HCT116 (cell line): ENCODE data around the gene GPA33. TPM values are rescaled to one million over a fixed set of nuclear protein-coding genes. Genes with fewer than 3 reads are reported as not detected.

ENCODE experiments used
- ATAC-seq: fragments of 200-7000 bp; cut with Tn5 transposase; 2 replicates; pipeline ENCODE4 v1.9.1; 2020; ENCODE audit warnings: mild to moderate bottlenecking, moderate library complexity
- BruUV-seq: library from RNA; stranded (reverse); fragments of 400-500 nt; replicated peaks from 2 replicates; lab custom pipeline; 2021; lab: Mats Ljungman, UMichigan
- CTCF ChIA-PET: fragments of 300-600 bp; sonication (Branson Sonifier 250); formaldehyde crosslinking; loops from one replicate; lab custom pipeline; 2021; ENCODE audit warnings: antibody characterized with exemption; lab: Charles Lee
- POLR2A ChIA-PET: fragments of 300-600, 350-600 bp; sonication (Branson Sonifier 250); formaldehyde crosslinking; loops from one replicate; lab custom pipeline; 2021; ENCODE audit warnings: antibody characterized with exemption; lab: Charles Lee
- RAD21 ChIA-PET, 2 experiments: fragments of 300-600 bp; sonication (Branson Sonifier 250); formaldehyde crosslinking; loops; one replicate each; lab custom pipeline; 2023; ENCODE audit warnings: low total read pairs in 2 of 2; ENCODE audit not compliant: uncharacterized antibody in 2 of 2, unreplicated experiment in 2 of 2, low non-redundant PET in 1 of 2; lab: Charles Lee
- DNase-seq: peaks from one replicate; pipeline ENCODE4 v3.0.0-alpha.2; 2010; ENCODE audit warnings: low read depth, low spot score
- H2AFZ ChIP-seq: fragments of 200-600 bp; shearing (Covaris generic), sonication (generic); 2 replicates; pipeline ENCODE4 v1.6.1; 2017; ENCODE audit warnings: low read depth, mixed run types, mixed read lengths, antibody characterized with exemption, low read length; ENCODE audit not compliant: poor library complexity, severe bottlenecking
- H3K27ac ChIP-seq: 2 replicates; pipeline ENCODE4 v1.5.1; 2012; ENCODE audit warnings: low read depth, low read length
- H3K27me3 ChIP-seq: fragments of 200-600 bp; sonication (generic); 2 replicates; pipeline ENCODE4 v1.6.1; 2016; ENCODE audit warnings: mixed run types, low read length, mixed read lengths; ENCODE audit not compliant: insufficient read depth
- H3K36me3 ChIP-seq, 2 experiments: fragments of 200-500 bp in 1 of 2; fragments of 200-600 bp in 1 of 2; sonication (Bioruptor generic) in 1 of 2; sonication (generic) in 1 of 2; 2 replicates each; pipeline versions ENCODE4 v1.5.1 to v1.6.1; 2014 to 2016; ENCODE audit warnings: low read length in 2 of 2, inconsistent platforms in 1 of 2, mixed read lengths in 1 of 2, mixed run types in 1 of 2; ENCODE audit not compliant: insufficient read depth in 2 of 2, control insufficient read depth in 1 of 2
- H3K4me1 ChIP-seq, 2 experiments: fragments of 200-600 bp in 1 of 2; sonication (generic) in 1 of 2; 2 replicates each; pipeline versions ENCODE4 v1.5.1 to v1.6.1; 2012 to 2017; ENCODE audit warnings: low read length in 2 of 2, inconsistent platforms in 1 of 2, mild to moderate bottlenecking in 1 of 2, mixed read lengths in 1 of 2, mixed run types in 1 of 2, moderate library complexity in 1 of 2; ENCODE audit not compliant: insufficient read depth in 2 of 2, control insufficient read depth in 1 of 2
- H3K4me2 ChIP-seq: fragments of 200-600 bp; sonication (generic); 2 replicates; pipeline ENCODE4 v1.6.1; 2017; ENCODE audit warnings: mixed run types, low read length, mixed read lengths
- H3K4me3 ChIP-seq, 2 experiments: fragments of 200-600 bp in 1 of 2; sonication (generic) in 1 of 2; replicated peaks in 1 of 2; 2 replicates each; pipeline ENCODE4 v1.5.1; 2011 to 2016; ENCODE audit warnings: low read length in 2 of 2, control low read depth in 1 of 2, low read depth in 1 of 2, mild to moderate bottlenecking in 1 of 2, mixed read lengths in 1 of 2, mixed run types in 1 of 2
- H3K79me2 ChIP-seq: fragments of 200-600 bp; sonication (generic); 2 replicates; pipeline ENCODE4 v1.6.1; 2017; ENCODE audit warnings: mild to moderate bottlenecking, mixed run types, low read length, moderate library complexity, mixed read lengths; ENCODE audit not compliant: insufficient read depth
- H3K9ac ChIP-seq: fragments of 200-600 bp; sonication (generic); 2 replicates; pipeline ENCODE4 v1.6.1; 2016; ENCODE audit warnings: low read length, mixed read lengths
- H3K9me2 ChIP-seq: fragments of 200-600 bp; sonication (generic), shearing (Covaris generic); 2 replicates; pipeline ENCODE4 v1.6.1; 2017; ENCODE audit warnings: mixed run types, mild to moderate bottlenecking, moderate library complexity; ENCODE audit not compliant: insufficient read depth
- H3K9me3 ChIP-seq, 2 experiments: fragments of 200-500 bp in 1 of 2; fragments of 200-600 bp in 1 of 2; sonication (Bioruptor generic) in 1 of 2; sonication (generic) in 1 of 2; 2 replicates each; pipeline ENCODE4 v1.6.1; 2014 to 2017; ENCODE audit warnings: low read length in 2 of 2, mixed read lengths in 2 of 2, inconsistent platforms in 1 of 2, low read depth in 1 of 2, mild to moderate bottlenecking in 1 of 2, mixed run types in 1 of 2, moderate library complexity in 1 of 2; ENCODE audit not compliant: control insufficient read depth in 1 of 2, insufficient read depth in 1 of 2
- H4K20me1 ChIP-seq: fragments of 200-600 bp; sonication (generic), shearing (Covaris generic); 2 replicates; pipeline ENCODE4 v1.6.1; 2017; ENCODE audit warnings: mixed run types, mild to moderate bottlenecking, moderate library complexity; ENCODE audit not compliant: insufficient read depth
- ELF1 ChIP-seq: IDR thresholded peaks from 2 replicates; pipeline ENCODE4 v1.6.1; 2012; ENCODE audit warnings: low read depth, borderline replicate concordance
- RAD21 ChIP-seq: IDR thresholded peaks from 2 replicates; pipeline ENCODE4 v1.6.1; 2012; ENCODE audit warnings: low read depth, mild to moderate bottlenecking
- TCF7L2 ChIP-seq: IDR thresholded peaks from 2 replicates; pipeline ENCODE4 v1.7.0; 2011; ENCODE audit warnings: borderline replicate concordance, inconsistent platforms; ENCODE audit not compliant: insufficient read depth, insufficient read length; ENCODE audit errors: extremely low read depth
- ZNF274 ChIP-seq: fragments of 200-500 bp; sonication (Bioruptor generic); IDR thresholded peaks from 2 replicates; pipeline ENCODE4 v1.6.1; 2014; ENCODE audit warnings: mild to moderate bottlenecking, low read depth, low read length, inconsistent platforms
- intact Hi-C: fragments of 100-400 bp; cut with micrococcal nuclease; formaldehyde crosslinking; loops from 2 replicates; pipeline ENCODE4 v1.10.0; 2022
- total RNA-seq: library from RNA; stranded (reverse); gene quantifications from one replicate; pipeline ENCODE4 v1.2.1, GENCODE V29; 2021; ENCODE audit not compliant: unreplicated experiment
- TF ChIP-seq, protein P1 (sequence below): IDR thresholded peaks from 2 replicates; pipeline ENCODE4 v1.6.1; 2011; ENCODE audit warnings: mild to moderate bottlenecking, low read length, moderate library complexity; ENCODE audit not compliant: insufficient replicate concordance; ENCODE audit errors: extremely low read depth
- TF ChIP-seq, protein P2 (sequence below): IDR thresholded peaks from 2 replicates; pipeline ENCODE4 v1.6.1; 2012

GPA33 gene
- total RNA-seq, 1 experiment from 2014 or later = 0.22 TPM

DNA sequence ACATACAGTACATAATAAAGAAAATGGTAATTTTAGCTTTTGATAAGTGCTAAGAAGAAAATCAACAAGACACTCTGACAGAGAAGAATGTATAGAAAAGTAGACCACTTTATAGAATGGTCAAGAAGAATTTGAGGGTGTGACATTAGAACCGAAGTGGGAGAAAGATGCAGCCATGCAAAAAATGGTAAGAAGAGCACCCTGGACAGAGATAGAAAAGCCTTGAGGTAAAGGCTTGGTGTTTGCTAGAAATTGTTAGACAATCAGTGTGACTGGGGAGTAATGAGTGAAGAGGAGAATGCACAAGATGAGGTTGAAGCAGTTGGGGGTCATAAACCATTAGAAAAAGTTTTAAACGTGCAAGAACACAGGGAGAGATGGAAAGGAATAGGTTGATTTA is 77.6 kb downstream of the GPA33 start:
- Histone ChIP-seq H3K27me3 (0 out of 2 replicates have a peak, but pooled peaks cover 5% of the 10 kb centered on the region), H3K9me3 (no peaks in the 10 kb centered on the region), H3K27ac (no peak overlapping the region), H3K9ac (no peak overlapping the region), H3K4me3 (no peak overlapping the region), H2AFZ (no peak overlapping the region), H3K9me2 (no peaks in the 10 kb centered on the region), H4K20me1 (no peaks in the 10 kb centered on the region), H3K4me1 (no peaks in the 10 kb centered on the region), H3K4me2 (no peak overlapping the region), H3K79me2 (no peaks in the 10 kb centered on the region), H3K36me3 (no peaks in the 10 kb centered on the region)
- DNase-seq = no peak
- intact Hi-C loops = no loop called here
- ChIA-PET CTCF (no interaction called here), POLR2A (no interaction called here), RAD21 (no interaction called here)
- BruUV-seq = no TSS peak
- no peak for ATAC-seq
- no peak for TF ChIP-seq ZNF274
- TF ChIP-seq, protein P1, sequence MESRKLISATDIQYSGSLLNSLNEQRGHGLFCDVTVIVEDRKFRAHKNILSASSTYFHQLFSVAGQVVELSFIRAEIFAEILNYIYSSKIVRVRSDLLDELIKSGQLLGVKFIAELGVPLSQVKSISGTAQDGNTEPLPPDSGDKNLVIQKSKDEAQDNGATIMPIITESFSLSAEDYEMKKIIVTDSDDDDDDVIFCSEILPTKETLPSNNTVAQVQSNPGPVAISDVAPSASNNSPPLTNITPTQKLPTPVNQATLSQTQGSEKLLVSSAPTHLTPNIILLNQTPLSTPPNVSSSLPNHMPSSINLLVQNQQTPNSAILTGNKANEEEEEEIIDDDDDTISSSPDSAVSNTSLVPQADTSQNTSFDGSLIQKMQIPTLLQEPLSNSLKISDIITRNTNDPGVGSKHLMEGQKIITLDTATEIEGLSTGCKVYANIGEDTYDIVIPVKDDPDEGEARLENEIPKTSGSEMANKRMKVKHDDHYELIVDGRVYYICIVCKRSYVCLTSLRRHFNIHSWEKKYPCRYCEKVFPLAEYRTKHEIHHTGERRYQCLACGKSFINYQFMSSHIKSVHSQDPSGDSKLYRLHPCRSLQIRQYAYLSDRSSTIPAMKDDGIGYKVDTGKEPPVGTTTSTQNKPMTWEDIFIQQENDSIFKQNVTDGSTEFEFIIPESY = no peak
- no peak for TF ChIP-seq TCF7L2
- TF ChIP-seq RAD21 = no peak
- TF ChIP-seq ELF1 = no peak

DNA sequence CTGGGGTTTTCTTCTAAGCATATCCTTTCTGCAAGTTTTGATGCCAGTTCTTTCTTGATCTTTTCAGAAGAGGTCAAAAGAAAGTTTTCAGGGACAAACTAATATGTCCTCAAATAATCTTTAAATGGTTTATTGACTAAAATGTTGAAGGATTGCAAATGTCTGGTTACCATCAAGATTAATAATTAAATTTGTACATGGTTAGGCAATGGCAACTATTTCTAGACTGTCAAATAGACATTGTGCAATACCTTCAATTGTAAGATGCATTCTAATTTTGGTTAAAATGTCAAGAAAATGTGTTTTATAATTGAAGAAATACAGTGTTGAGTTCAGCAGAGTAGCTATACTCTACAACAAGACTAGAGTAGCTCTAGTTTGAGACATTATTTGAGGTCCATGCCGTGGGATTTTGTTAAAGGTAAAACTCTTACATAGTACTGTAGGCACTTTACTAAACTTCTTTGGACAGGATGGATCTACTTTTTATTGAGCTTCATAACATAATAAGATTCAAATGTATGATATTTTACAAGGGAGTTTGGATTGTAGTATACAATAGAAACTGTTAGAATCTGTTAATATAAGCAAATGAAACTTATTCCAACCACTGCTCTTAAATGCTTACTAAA is 78.5 kb downstream of the GPA33 start:
- POLR2A ChIA-PET = no interaction called here
- no peak overlapping the region for H3K27ac ChIP-seq
- RAD21 ChIA-PET = no interaction called here
- no peak overlapping the region for H3K4me3 ChIP-seq
- no peak overlapping the region for H2AFZ ChIP-seq
- no peak overlapping the region for H3K4me2 ChIP-seq
- H3K79me2 ChIP-seq = no peaks in the 10 kb centered on the region
- intact Hi-C loops = no loop called here
- 0 out of 2 replicates have a peak, but pooled peaks cover 5% of the 10 kb centered on the region for H3K27me3 ChIP-seq
- DNase-seq (no peak), ATAC-seq (no peak)
- no peaks in the 10 kb centered on the region for H3K9me2 ChIP-seq
- H3K9ac ChIP-seq = no peak overlapping the region
- BruUV-seq = no TSS peak
- H3K36me3 ChIP-seq = no peaks in the 10 kb centered on the region
- CTCF ChIA-PET = no interaction called here
- no peaks in the 10 kb centered on the region for H3K4me1 ChIP-seq
- no peaks in the 10 kb centered on the region for H4K20me1 ChIP-seq
- TF ChIP-seq, protein P2, sequence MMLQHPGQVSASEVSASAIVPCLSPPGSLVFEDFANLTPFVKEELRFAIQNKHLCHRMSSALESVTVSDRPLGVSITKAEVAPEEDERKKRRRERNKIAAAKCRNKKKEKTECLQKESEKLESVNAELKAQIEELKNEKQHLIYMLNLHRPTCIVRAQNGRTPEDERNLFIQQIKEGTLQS = no peak
- no peak for TF ChIP-seq ELF1
- H3K9me3 ChIP-seq = no peaks in the 10 kb centered on the region
